PC-9 (cell line): Measurements from ENCODE around the gene PWP2. TPM values are rescaled to one million over a fixed set of nuclear protein-coding genes. Genes with fewer than 3 reads are reported as not detected.
"Not testable (repeated sequence)": the region's sequence is repeated elsewhere in the genome, so short reads cannot be mapped to it uniquely, and the experiment has no call there.

Experiments used
- BruUV-seq: library from RNA; stranded (reverse); fragments of 400-500 nt; replicated peaks from 2 replicates; lab custom pipeline; 2021; lab: Mats Ljungman, UMichigan
- CTCF ChIA-PET: fragments of 300-600 bp; sonication (Branson Sonifier 250); formaldehyde crosslinking; loops from one replicate; lab custom pipeline; 2022; ENCODE audit warnings: antibody characterized with exemption; lab: Charles Lee
- POLR2A ChIA-PET: fragments of 300-600 bp; sonication (Branson Sonifier 250); formaldehyde crosslinking; loops from one replicate; lab custom pipeline; 2022; ENCODE audit warnings: antibody characterized with exemption; ENCODE audit not compliant: unreplicated experiment; lab: Charles Lee
- DNase-seq, 2 experiments: peaks; one replicate each; pipeline versions ENCODE4 v3.0.0 to v3.0.0-alpha.2; 2015 to 2022; ENCODE audit warnings: mixed read lengths in 1 of 2
- H2AFZ ChIP-seq: fragments of 200-600 bp; sonication (generic); 2 replicates; pipeline ENCODE4 v1.8.1; 2017; ENCODE audit warnings: antibody characterized with exemption
- H3F3A ChIP-seq: fragments of 200-600 bp; sonication (generic); 2 replicates; pipeline ENCODE4 v1.8.1; 2017; ENCODE audit warnings: antibody characterized with exemption, mild to moderate bottlenecking, low read depth; ENCODE audit not compliant: insufficient read depth
- H3K27ac ChIP-seq: fragments of 200-600 bp; sonication (generic); 2 replicates; pipeline ENCODE4 v1.6.1; 2016; ENCODE audit warnings: mixed run types
- H3K27me3 ChIP-seq: fragments of 200-600 bp; sonication (generic); 2 replicates; pipeline ENCODE4 v1.6.1; 2016; ENCODE audit warnings: low read depth, mixed run types; ENCODE audit not compliant: insufficient read depth
- H3K36me3 ChIP-seq: fragments of 200-600 bp; sonication (generic); 2 replicates; pipeline ENCODE4 v1.6.1; 2016; ENCODE audit warnings: low read depth, mixed run types
- H3K4me1 ChIP-seq: fragments of 200-600 bp; sonication (generic); replicated peaks from 2 replicates; pipeline ENCODE4 v1.6.1; 2016; ENCODE audit warnings: mixed run types; ENCODE audit not compliant: insufficient read depth
- H3K4me2 ChIP-seq: fragments of 200-600 bp; sonication (generic); 2 replicates; pipeline ENCODE4 v1.6.1; 2017; ENCODE audit warnings: mixed run types
- H3K4me3 ChIP-seq: fragments of 200-600 bp; sonication (generic); 2 replicates; pipeline ENCODE4 v1.6.1; 2016; ENCODE audit warnings: mixed run types
- H3K79me2 ChIP-seq: fragments of 200-600 bp; sonication (generic); 2 replicates; pipeline ENCODE4 v1.6.1; 2017; ENCODE audit warnings: low read depth, mixed run types
- H3K9me2 ChIP-seq: fragments of 200-600 bp; sonication (generic); 2 replicates; pipeline ENCODE4 v1.8.1; 2017; ENCODE audit warnings: mild to moderate bottlenecking; ENCODE audit not compliant: insufficient read depth
- H3K9me3 ChIP-seq: fragments of 200-600 bp; sonication (generic); 2 replicates; pipeline ENCODE4 v1.8.1; 2016; ENCODE audit warnings: low read depth; ENCODE audit not compliant: insufficient read depth
- H4K20me1 ChIP-seq: fragments of 200-600 bp; sonication (generic); 2 replicates; pipeline ENCODE4 v1.8.1; 2017; ENCODE audit not compliant: insufficient read depth
- intact Hi-C: fragments of 100-400 bp; cut with micrococcal nuclease; formaldehyde crosslinking; loops from one replicate; pipeline ENCODE4 v1.10.0; 2022; ENCODE audit not compliant: unreplicated experiment
- total RNA-seq: library from RNA; stranded (reverse); gene quantifications from 2 replicates; pipeline ENCODE4 v1.2.3, GENCODE V29; 2021

Gene PWP2
- total RNA-seq, 1 experiment from 2014 or later, result 22.6 TPM

GRCh38 chr21:44171962-44172572 lies 64.9 kb downstream of the PWP2 start:
- BruUV-seq, H3K9me2 ChIP-seq, H3F3A ChIP-seq, H3K27me3 ChIP-seq, H3K4me3 ChIP-seq, POLR2A ChIA-PET, H4K20me1 ChIP-seq, CTCF ChIA-PET, H3K27ac ChIP-seq, H3K4me1 ChIP-seq, DNase-seq, H3K4me2 ChIP-seq, H3K9me3 ChIP-seq, H3K79me2 ChIP-seq, intact Hi-C loops, H2AFZ ChIP-seq, H3K36me3 ChIP-seq: not testable (repeated sequence)

- BruUV-seq, POLR2A ChIA-PET, H3K4me2 ChIP-seq, H3F3A ChIP-seq, H3K9me3 ChIP-seq, H4K20me1 ChIP-seq, H3K4me3 ChIP-seq, H3K27me3 ChIP-seq, H2AFZ ChIP-seq, H3K79me2 ChIP-seq, H3K27ac ChIP-seq, CTCF ChIA-PET, H3K4me1 ChIP-seq, intact Hi-C loops, DNase-seq, H3K9me2 ChIP-seq, H3K36me3 ChIP-seq: not testable (repeated sequence)
Measured at GRCh38 chr21:44172741-44173140, 65.5 kb downstream of the PWP2 start.

GRCh38 chr21:44175189-44175588 lies 68.0 kb downstream of the PWP2 start:
- H3K4me3 ChIP-seq, H2AFZ ChIP-seq, H3K4me2 ChIP-seq, H3K27ac ChIP-seq, BruUV-seq, H3K79me2 ChIP-seq, H3K36me3 ChIP-seq, CTCF ChIA-PET, DNase-seq, POLR2A ChIA-PET, intact Hi-C loops, H3K9me3 ChIP-seq, H3K27me3 ChIP-seq, H3K9me2 ChIP-seq, H3K4me1 ChIP-seq, H4K20me1 ChIP-seq, H3F3A ChIP-seq: not testable (repeated sequence)

- H3K79me2 ChIP-seq, H3K4me1 ChIP-seq, H3K4me2 ChIP-seq, H3K36me3 ChIP-seq, CTCF ChIA-PET, H3F3A ChIP-seq, H4K20me1 ChIP-seq, intact Hi-C loops, H3K27me3 ChIP-seq, H3K9me2 ChIP-seq, BruUV-seq, H2AFZ ChIP-seq, H3K9me3 ChIP-seq, POLR2A ChIA-PET, H3K4me3 ChIP-seq, H3K27ac ChIP-seq: not testable (repeated sequence)
- DNase-seq, result peak in 1 of 2 experiments; percentile 60
Measured at GRCh38 chr21:44176127-44176526, 68.9 kb downstream of the PWP2 start.

Other genes with a start within 250 kb of the PWP2 start
- gene AGPAT3, start 242.2 kb upstream of the PWP2 start, total RNA-seq, result 39.0 and 41.2 TPM in 2 replicates
- gene TRAPPC10, start 95.1 kb upstream of the PWP2 start, total RNA-seq, result 24.0 and 27.2 TPM in 2 replicates
- gene GATD3, start 26.3 kb downstream of the PWP2 start, total RNA-seq, result 49.1 and 67.7 TPM in 2 replicates
- 2.9 and 3.9 TPM in 2 replicates for gene ICOSLG, start 133.5 kb downstream of the PWP2 start, total RNA-seq
- not detected in 2 replicates for gene DNMT3L, start 154.5 kb downstream of the PWP2 start, total RNA-seq
- gene AIRE, start 178.5 kb downstream of the PWP2 start, total RNA-seq, result not detected in 2 replicates
- 67.5 and 73.8 TPM in 2 replicates for gene PFKL, start 192.7 kb downstream of the PWP2 start, total RNA-seq
- 12.5 and 23.9 TPM in 2 replicates for gene CFAP410, start 232.0 kb downstream of the PWP2 start, total RNA-seq
- not detected in 2 replicates for gene TRPM2, start 246.2 kb downstream of the PWP2 start, total RNA-seq